Stomach (tissue), 9 donors: ENCODE results near the gene FBXL14. TPM values are rescaled to one million over a fixed set of nuclear protein-coding genes. Genes with fewer than 3 reads are reported as not detected.
A peak's percentile ranks its signal among the peaks of the same experiment; 100 is the strongest.

Source experiments
- DNase-seq, 2 donors: peaks; one replicate each; pipeline versions ENCODE4 v3.0.0 to v3.0.0-alpha.2; 2013 to 2019
- H3K27ac ChIP-seq, 5 donors: fragments of 200-600 bp in 4 of 5; sonication (generic) in 4 of 5; one replicate each; pipeline ENCODE4 v1.5.1; 2013 to 2019; ENCODE audit warnings: mild to moderate bottlenecking in 1 of 5, moderate library complexity in 1 of 5
- H3K27me3 ChIP-seq, 3 donors: fragments of 200-600 bp; sonication (generic); one replicate each; pipeline ENCODE4 v1.5.1; 2017 to 2019; ENCODE audit warnings: mixed run types in 1 of 3
- H3K36me3 ChIP-seq, 4 donors: fragments of 200-600 bp; sonication (generic); 1 replicate in 3 of 4; 2 replicates in 1 of 4; pipeline ENCODE4 v1.5.1; 2016 to 2019
- H3K4me1 ChIP-seq, 4 donors: fragments of 200-600 bp; sonication (generic); one replicate each; pipeline ENCODE4 v1.5.1; 2016 to 2019
- H3K4me3 ChIP-seq, 4 donors: fragments of 200-600 bp; sonication (generic) in 3 of 4; one replicate each; pipeline ENCODE4 v1.5.1; 2016 to 2019; ENCODE audit warnings: mild to moderate bottlenecking in 1 of 4
- H3K9me3 ChIP-seq, 4 donors: fragments of 200-600 bp; sonication (generic); one replicate each; pipeline ENCODE4 v1.5.1; 2016 to 2019
- EP300 ChIP-seq: sonication (generic); formaldehyde crosslinking; IDR thresholded peaks from one replicate; pipeline ENCODE4 v1.6.1; 2017; ENCODE audit warnings: antibody characterized with exemption
- POLR2A ChIP-seq, 4 donors: fragments of 450-650 bp; IDR thresholded peaks; one replicate each; pipeline ENCODE4 v1.6.1; 2016; ENCODE audit warnings: antibody characterized with exemption in 4 of 4, control low read depth in 2 of 4, mild to moderate bottlenecking in 1 of 4, moderate library complexity in 1 of 4
- POLR2AphosphoS5 ChIP-seq, 3 donors: sonication (generic); formaldehyde crosslinking; IDR thresholded peaks; one replicate each; pipeline ENCODE4 v1.6.1; 2016; ENCODE audit warnings: antibody characterized with exemption in 3 of 3
- WGBS, 5 donors: extraction: QIAGEN DNeasy Blood & Tissue Kit in 3 of 5; methylation state at CpG; one replicate each; pipeline versions ENCODE4 v1.1.5 to v1.1.7; 2013 to 2018; 5-methylcytosine and 5-hydroxymethylcytosine counted together
- intact Hi-C: fragments of 100-400 bp; cut with DNase I; formaldehyde crosslinking; loops from one replicate; pipeline ENCODE4 v1.15.1; 2023; ENCODE audit warnings: low total_unique reads
- polyA plus RNA-seq, 3 donors: library from polyadenylated mRNA; stranded (reverse); fragments of 200-250 nt; gene quantifications; one replicate each; pipeline ENCODE4 v1.2.3, GENCODE V29; 2013
- total RNA-seq, 5 donors: library from RNA; depleted of rRNA; stranded (reverse); fragments of >200 nt; gene quantifications; one replicate each; pipeline versions ENCODE4 v1.1.0 to v1.2.3, GENCODE V29; 2014 to 2016
- TF ChIP-seq, protein P1 (sequence below), 7 experiments: fragments of 450-650 bp in 4 of 7; fragments of 200-600 bp in 3 of 7; sonication (generic) in 3 of 7; IDR thresholded peaks; one replicate each; pipeline ENCODE4 v1.5.1; 2016 to 2019; ENCODE audit warnings: antibody characterized with exemption in 7 of 7, control low read depth in 2 of 7, mild to moderate bottlenecking in 1 of 7
- donor health status: healthy with polysubstance abuse.
- donor health status: Bipolar disorder and iron deficiency.
- donor health status: healthy.

FBXL14 gene
- total and polyA plus RNA-seq, 8 donors, result 2.6 to 36.2 (median 7.9) TPM; not detected in 1

DNA sequence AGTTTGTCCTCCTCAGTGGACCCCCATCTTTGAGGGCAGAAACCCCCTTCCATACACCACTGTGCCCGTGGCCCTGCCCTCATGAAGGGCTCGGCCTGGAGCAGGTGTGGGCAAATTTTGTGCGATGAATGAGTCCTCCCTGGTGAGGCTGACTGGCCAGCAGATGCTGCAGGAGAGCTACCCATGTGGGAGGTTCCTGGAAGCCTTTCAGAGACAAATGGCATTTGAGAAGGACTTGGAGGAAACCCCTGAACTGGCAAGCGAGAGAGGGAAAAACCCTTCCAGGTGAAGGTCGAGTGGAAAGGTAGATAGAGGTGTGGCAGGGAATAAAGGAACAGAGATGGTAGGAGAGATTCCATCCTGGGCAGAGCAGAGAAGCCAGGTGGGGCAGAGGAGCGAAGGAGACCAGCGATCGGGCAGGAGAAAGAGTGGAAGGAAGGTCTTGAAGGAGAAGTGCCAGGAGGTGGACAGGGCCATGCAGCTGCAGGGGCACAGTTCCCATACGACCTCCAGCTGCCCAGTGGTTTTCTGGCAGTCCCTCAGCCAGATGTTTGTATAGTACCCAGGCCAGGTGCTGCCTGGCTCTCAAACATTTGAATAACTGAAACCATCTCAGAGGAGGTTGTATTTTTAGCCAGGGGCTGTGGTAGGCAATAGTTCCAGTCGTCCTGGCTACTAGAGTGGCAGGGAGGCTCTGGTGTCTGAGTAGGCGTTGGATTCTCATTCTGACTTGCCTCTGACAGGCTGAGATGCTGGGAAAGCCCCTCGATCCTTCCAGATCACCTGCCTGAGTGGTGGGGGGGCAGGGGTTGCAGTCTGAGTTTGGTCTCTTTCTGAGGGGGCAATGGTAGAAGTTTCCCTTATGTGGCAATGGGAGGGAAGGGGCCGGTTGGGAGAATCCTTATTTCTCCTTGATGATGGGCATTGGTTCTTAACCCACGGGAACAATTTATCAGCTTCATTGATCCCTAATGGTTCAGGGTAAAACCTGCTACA lies 40.1 kb downstream of the FBXL14 start:
- no peaks in the 10 kb centered on the region for H3K36me3 ChIP-seq
- no peak for DNase-seq
- no peak overlapping the region for H3K27ac ChIP-seq
- 59 to 74% (median 66%) methylated on average over 11 to 14 of the region's 14 CpGs for WGBS, 5 donors
- TF ChIP-seq POLR2AphosphoS5 (IDR thresholded peaks at IDR 0.05), result no peak
- TF ChIP-seq EP300, result no peak
- TF ChIP-seq POLR2A (IDR thresholded peaks at IDR 0.05), result no peak
- TF ChIP-seq, protein P1, sequence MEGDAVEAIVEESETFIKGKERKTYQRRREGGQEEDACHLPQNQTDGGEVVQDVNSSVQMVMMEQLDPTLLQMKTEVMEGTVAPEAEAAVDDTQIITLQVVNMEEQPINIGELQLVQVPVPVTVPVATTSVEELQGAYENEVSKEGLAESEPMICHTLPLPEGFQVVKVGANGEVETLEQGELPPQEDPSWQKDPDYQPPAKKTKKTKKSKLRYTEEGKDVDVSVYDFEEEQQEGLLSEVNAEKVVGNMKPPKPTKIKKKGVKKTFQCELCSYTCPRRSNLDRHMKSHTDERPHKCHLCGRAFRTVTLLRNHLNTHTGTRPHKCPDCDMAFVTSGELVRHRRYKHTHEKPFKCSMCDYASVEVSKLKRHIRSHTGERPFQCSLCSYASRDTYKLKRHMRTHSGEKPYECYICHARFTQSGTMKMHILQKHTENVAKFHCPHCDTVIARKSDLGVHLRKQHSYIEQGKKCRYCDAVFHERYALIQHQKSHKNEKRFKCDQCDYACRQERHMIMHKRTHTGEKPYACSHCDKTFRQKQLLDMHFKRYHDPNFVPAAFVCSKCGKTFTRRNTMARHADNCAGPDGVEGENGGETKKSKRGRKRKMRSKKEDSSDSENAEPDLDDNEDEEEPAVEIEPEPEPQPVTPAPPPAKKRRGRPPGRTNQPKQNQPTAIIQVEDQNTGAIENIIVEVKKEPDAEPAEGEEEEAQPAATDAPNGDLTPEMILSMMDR (IDR thresholded peaks at IDR 0.05), result no peak
- H3K9me3 ChIP-seq, result no peaks in the 10 kb centered on the region
- H3K4me1 ChIP-seq, result no peaks in the 10 kb centered on the region
- no peaks in the 10 kb centered on the region for H3K27me3 ChIP-seq
- H3K4me3 ChIP-seq, result no peak overlapping the region
- intact Hi-C loops, result no loop called here

DNA sequence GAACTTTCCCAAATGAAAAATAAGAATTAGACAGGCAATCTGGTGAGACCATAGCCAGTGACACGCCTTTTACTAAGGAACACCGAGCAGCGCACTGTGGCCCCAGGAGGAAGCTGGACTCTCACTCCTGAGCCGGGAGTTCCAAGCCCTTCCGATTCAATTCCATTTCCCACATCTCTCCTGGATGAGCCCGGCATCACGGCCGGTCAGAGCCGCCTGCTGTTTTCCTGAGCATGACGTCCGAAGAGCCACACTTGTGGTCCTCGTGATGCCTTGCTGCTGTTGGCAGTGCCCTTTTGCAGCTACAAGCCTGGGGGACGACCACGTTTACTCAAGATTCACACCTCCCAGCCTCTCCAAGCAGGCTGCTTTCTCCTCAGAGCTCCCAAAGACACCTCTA lies 40.8 kb downstream of the FBXL14 start:
- H3K36me3 ChIP-seq, result no peaks in the 10 kb centered on the region
- WGBS, 5 donors, result 74 to 92% (median 82%) methylated on average over 14 of the region's 14 CpGs
- H3K4me3 ChIP-seq, result no peak overlapping the region
- DNase-seq, result no peak
- H3K27ac ChIP-seq, result no peak overlapping the region
- TF ChIP-seq POLR2AphosphoS5 (IDR thresholded peaks at IDR 0.05), result no peak
- TF ChIP-seq, protein P1 (IDR thresholded peaks at IDR 0.05), result no peak
- TF ChIP-seq EP300, result no peak
- no peak for TF ChIP-seq POLR2A (IDR thresholded peaks at IDR 0.05)
- intact Hi-C loops, result no loop called here
- no peaks in the 10 kb centered on the region for H3K27me3 ChIP-seq
- H3K4me1 ChIP-seq, result no peaks in the 10 kb centered on the region
- H3K9me3 ChIP-seq, result no peaks in the 10 kb centered on the region

DNA sequence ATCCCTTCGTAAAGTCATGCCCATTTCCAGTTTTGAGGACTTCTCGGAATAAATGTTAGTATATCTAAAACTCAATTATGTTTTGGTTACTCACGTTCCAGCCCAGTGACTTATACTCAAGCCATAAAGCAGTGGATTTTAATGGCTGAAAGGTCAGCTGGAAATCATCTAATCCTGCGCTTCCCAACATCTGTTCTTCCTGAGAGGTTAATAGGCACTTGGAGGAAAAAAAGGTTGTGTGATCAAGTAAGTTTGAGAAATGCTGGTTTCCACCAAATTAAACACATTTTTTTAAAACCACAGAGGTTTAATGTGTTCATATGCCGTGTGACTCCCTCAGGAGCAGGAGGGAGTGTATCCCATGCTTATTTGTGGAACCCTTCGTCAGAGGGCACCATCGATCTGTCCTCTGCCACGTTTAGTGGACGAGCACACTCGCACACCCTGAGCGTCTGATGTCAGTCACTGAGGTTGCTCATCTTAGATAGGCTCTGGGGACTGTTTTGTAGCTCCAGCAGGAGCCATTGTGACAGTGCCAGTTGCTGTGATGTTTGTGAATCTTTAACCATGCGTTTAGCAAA lies 41.4 kb downstream of the FBXL14 start:
- Histone ChIP-seq H3K9me3 (no peaks in the 10 kb centered on the region), H3K4me1 (no peaks in the 10 kb centered on the region), H3K27ac (no peak overlapping the region), H3K27me3 (no peaks in the 10 kb centered on the region), H3K36me3 (no peaks in the 10 kb centered on the region), H3K4me3 (no peak overlapping the region)
- DNase-seq, result peak in 1 of 2 donors; percentile 22
- TF ChIP-seq POLR2AphosphoS5 (IDR thresholded peaks at IDR 0.05) (no peak), EP300 (no peak), POLR2A (IDR thresholded peaks at IDR 0.05) (no peak)
- TF ChIP-seq, protein P1 (IDR thresholded peaks at IDR 0.05), result no peak
- intact Hi-C loops, result no loop called here
- 75 to 82% (median 77%) methylated on average over 12 of the region's 12 CpGs for WGBS, 5 donors

DNA sequence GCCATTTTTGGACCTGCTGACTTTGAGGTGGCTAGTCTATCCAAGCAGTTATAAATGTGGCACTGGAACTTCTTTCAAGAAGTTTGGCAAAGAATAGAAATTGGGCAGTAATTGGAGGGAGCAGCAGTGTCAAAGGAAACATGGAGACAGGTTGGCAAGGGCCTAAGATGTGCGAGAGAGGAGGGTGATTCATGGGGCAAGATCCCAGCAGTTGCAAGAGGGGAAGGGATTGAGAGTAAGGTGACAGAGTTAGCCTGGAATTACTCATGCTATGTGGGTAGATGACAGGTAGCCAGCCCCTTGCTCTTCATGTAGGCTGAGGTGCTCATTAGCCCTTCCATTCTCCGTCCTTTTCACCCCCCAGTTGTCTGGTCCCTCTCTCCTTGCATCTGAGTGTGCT lies 42.2 kb downstream of the FBXL14 start:
- Histone ChIP-seq H3K27ac (no peak overlapping the region), H3K4me1 (peaks cover 0 to under 1% (median 0%) of the 10 kb centered on the region in 4 donors), H3K9me3 (no peaks in the 10 kb centered on the region), H3K4me3 (no peak overlapping the region), H3K27me3 (peaks cover 0 to 2% (median 0%) of the 10 kb centered on the region in 3 donors), H3K36me3 (no peaks in the 10 kb centered on the region)
- DNase-seq, result no peak
- TF ChIP-seq, protein P1 (IDR thresholded peaks at IDR 0.05), result no peak
- no peak for TF ChIP-seq POLR2AphosphoS5 (IDR thresholded peaks at IDR 0.05)
- TF ChIP-seq POLR2A (IDR thresholded peaks at IDR 0.05), result no peak
- no peak for TF ChIP-seq EP300
- intact Hi-C loops, result no loop called here
- WGBS, 5 donors, result 84 to 96% (median 94%) methylated on average over 2 of the region's 2 CpGs
